HCT116 (cell line): ENCODE results near the gene SLC43A3. TPM values are rescaled to one million over a fixed set of nuclear protein-coding genes. Genes with fewer than 3 reads are reported as not detected.

Experiments
- ATAC-seq: fragments of 200-7000 bp; cut with Tn5 transposase; 2 replicates; pipeline ENCODE4 v1.9.1; 2020; ENCODE audit warnings: mild to moderate bottlenecking, moderate library complexity
- BruUV-seq: library from RNA; stranded (reverse); fragments of 400-500 nt; replicated peaks from 2 replicates; lab custom pipeline; 2021; lab: Mats Ljungman, UMichigan
- CTCF ChIA-PET: fragments of 300-600 bp; sonication (Branson Sonifier 250); formaldehyde crosslinking; loops from one replicate; lab custom pipeline; 2021; ENCODE audit warnings: antibody characterized with exemption; lab: Charles Lee
- POLR2A ChIA-PET: fragments of 300-600, 350-600 bp; sonication (Branson Sonifier 250); formaldehyde crosslinking; loops from one replicate; lab custom pipeline; 2021; ENCODE audit warnings: antibody characterized with exemption; lab: Charles Lee
- RAD21 ChIA-PET, 2 experiments: fragments of 300-600 bp; sonication (Branson Sonifier 250); formaldehyde crosslinking; loops; one replicate each; lab custom pipeline; 2023; ENCODE audit warnings: low total read pairs in 2 of 2; ENCODE audit not compliant: uncharacterized antibody in 2 of 2, unreplicated experiment in 2 of 2, low non-redundant PET in 1 of 2; lab: Charles Lee
- DNase-seq: peaks from one replicate; pipeline ENCODE4 v3.0.0-alpha.2; 2010; ENCODE audit warnings: low read depth, low spot score
- H2AFZ ChIP-seq: fragments of 200-600 bp; shearing (Covaris generic), sonication (generic); 2 replicates; pipeline ENCODE4 v1.6.1; 2017; ENCODE audit warnings: low read depth, mixed run types, mixed read lengths, antibody characterized with exemption, low read length; ENCODE audit not compliant: poor library complexity, severe bottlenecking
- H3K27ac ChIP-seq: 2 replicates; pipeline ENCODE4 v1.5.1; 2012; ENCODE audit warnings: low read depth, low read length
- H3K27me3 ChIP-seq: fragments of 200-600 bp; sonication (generic); 2 replicates; pipeline ENCODE4 v1.6.1; 2016; ENCODE audit warnings: mixed run types, low read length, mixed read lengths; ENCODE audit not compliant: insufficient read depth
- H3K36me3 ChIP-seq, 2 experiments: fragments of 200-500 bp in 1 of 2; fragments of 200-600 bp in 1 of 2; sonication (Bioruptor generic) in 1 of 2; sonication (generic) in 1 of 2; 2 replicates each; pipeline versions ENCODE4 v1.5.1 to v1.6.1; 2014 to 2016; ENCODE audit warnings: low read length in 2 of 2, inconsistent platforms in 1 of 2, mixed read lengths in 1 of 2, mixed run types in 1 of 2; ENCODE audit not compliant: insufficient read depth in 2 of 2, control insufficient read depth in 1 of 2
- H3K4me1 ChIP-seq, 2 experiments: fragments of 200-600 bp in 1 of 2; sonication (generic) in 1 of 2; 2 replicates each; pipeline versions ENCODE4 v1.5.1 to v1.6.1; 2012 to 2017; ENCODE audit warnings: low read length in 2 of 2, inconsistent platforms in 1 of 2, mild to moderate bottlenecking in 1 of 2, mixed read lengths in 1 of 2, mixed run types in 1 of 2, moderate library complexity in 1 of 2; ENCODE audit not compliant: insufficient read depth in 2 of 2, control insufficient read depth in 1 of 2
- H3K4me2 ChIP-seq: fragments of 200-600 bp; sonication (generic); 2 replicates; pipeline ENCODE4 v1.6.1; 2017; ENCODE audit warnings: mixed run types, low read length, mixed read lengths
- H3K4me3 ChIP-seq, 2 experiments: fragments of 200-600 bp in 1 of 2; sonication (generic) in 1 of 2; replicated peaks in 1 of 2; 2 replicates each; pipeline ENCODE4 v1.5.1; 2011 to 2016; ENCODE audit warnings: low read length in 2 of 2, control low read depth in 1 of 2, low read depth in 1 of 2, mild to moderate bottlenecking in 1 of 2, mixed read lengths in 1 of 2, mixed run types in 1 of 2
- H3K79me2 ChIP-seq: fragments of 200-600 bp; sonication (generic); 2 replicates; pipeline ENCODE4 v1.6.1; 2017; ENCODE audit warnings: mild to moderate bottlenecking, mixed run types, low read length, moderate library complexity, mixed read lengths; ENCODE audit not compliant: insufficient read depth
- H3K9ac ChIP-seq: fragments of 200-600 bp; sonication (generic); 2 replicates; pipeline ENCODE4 v1.6.1; 2016; ENCODE audit warnings: low read length, mixed read lengths
- H3K9me2 ChIP-seq: fragments of 200-600 bp; sonication (generic), shearing (Covaris generic); 2 replicates; pipeline ENCODE4 v1.6.1; 2017; ENCODE audit warnings: mixed run types, mild to moderate bottlenecking, moderate library complexity; ENCODE audit not compliant: insufficient read depth
- H3K9me3 ChIP-seq, 2 experiments: fragments of 200-500 bp in 1 of 2; fragments of 200-600 bp in 1 of 2; sonication (Bioruptor generic) in 1 of 2; sonication (generic) in 1 of 2; 2 replicates each; pipeline ENCODE4 v1.6.1; 2014 to 2017; ENCODE audit warnings: low read length in 2 of 2, mixed read lengths in 2 of 2, inconsistent platforms in 1 of 2, low read depth in 1 of 2, mild to moderate bottlenecking in 1 of 2, mixed run types in 1 of 2, moderate library complexity in 1 of 2; ENCODE audit not compliant: control insufficient read depth in 1 of 2, insufficient read depth in 1 of 2
- H4K20me1 ChIP-seq: fragments of 200-600 bp; sonication (generic), shearing (Covaris generic); 2 replicates; pipeline ENCODE4 v1.6.1; 2017; ENCODE audit warnings: mixed run types, mild to moderate bottlenecking, moderate library complexity; ENCODE audit not compliant: insufficient read depth
- ATF3 ChIP-seq: IDR thresholded peaks from 2 replicates; pipeline ENCODE4 v1.6.1; 2012
- CBX3 ChIP-seq: IDR thresholded peaks from 2 replicates; pipeline ENCODE4 v1.6.1; 2012; ENCODE audit warnings: low read depth
- CEBPB ChIP-seq: IDR thresholded peaks from 2 replicates; pipeline ENCODE4 v1.6.1; 2012; ENCODE audit warnings: low read depth
- CTCF ChIP-seq, 3 experiments: fragments of 200-600 bp in 1 of 3; sonication (generic) in 1 of 3; IDR thresholded peaks in 2 of 3; conservative IDR thresholded peaks in 1 of 3; 2 replicates each; pipeline ENCODE4 v1.5.1; 2012 to 2017; ENCODE audit warnings: low read depth in 2 of 3, low read length in 2 of 3, antibody characterized with exemption in 1 of 3, borderline replicate concordance in 1 of 3, control low read depth in 1 of 3, mild to moderate bottlenecking in 1 of 3, mixed read lengths in 1 of 3, mixed run types in 1 of 3, moderate library complexity in 1 of 3; ENCODE audit not compliant: insufficient read depth in 1 of 3
- EGR1 ChIP-seq: IDR thresholded peaks from 2 replicates; pipeline ENCODE4 v1.6.1; 2012; ENCODE audit warnings: low read depth
- EZH2 ChIP-seq: fragments of 200-600 bp; sonication (generic); IDR thresholded peaks from 2 replicates; pipeline ENCODE4 v1.6.1; 2017; ENCODE audit warnings: antibody characterized with exemption, mixed run types
- FOSL1 ChIP-seq: IDR thresholded peaks from 2 replicates; pipeline ENCODE4 v1.6.1; 2012; ENCODE audit warnings: low read depth
- JUND ChIP-seq: IDR thresholded peaks from 2 replicates; pipeline ENCODE4 v1.6.1; 2012
- POLR2A ChIP-seq: IDR thresholded peaks from 2 replicates; pipeline ENCODE4 v1.7.0; 2011; ENCODE audit warnings: borderline replicate concordance; ENCODE audit not compliant: insufficient read depth, insufficient read length; ENCODE audit errors: extremely low read depth
- POLR2AphosphoS5 ChIP-seq: IDR thresholded peaks from 2 replicates; pipeline ENCODE4 v1.6.1; 2011; ENCODE audit warnings: mild to moderate bottlenecking, low read depth, low read length, moderate library complexity
- RAD21 ChIP-seq: IDR thresholded peaks from 2 replicates; pipeline ENCODE4 v1.6.1; 2012; ENCODE audit warnings: low read depth, mild to moderate bottlenecking
- REST ChIP-seq: IDR thresholded peaks from 2 replicates; pipeline ENCODE4 v1.6.1; 2012; ENCODE audit warnings: low read depth
- SIN3A ChIP-seq: IDR thresholded peaks from 2 replicates; pipeline ENCODE4 v1.6.1; 2012; ENCODE audit warnings: low read depth
- SP1 ChIP-seq: IDR thresholded peaks from 2 replicates; pipeline ENCODE4 v1.6.1; 2012; ENCODE audit warnings: low read depth
- SRF ChIP-seq: IDR thresholded peaks from 2 replicates; pipeline ENCODE4 v1.6.1; 2012; ENCODE audit warnings: low read depth
- TCF7L2 ChIP-seq: IDR thresholded peaks from 2 replicates; pipeline ENCODE4 v1.7.0; 2011; ENCODE audit warnings: borderline replicate concordance, inconsistent platforms; ENCODE audit not compliant: insufficient read depth, insufficient read length; ENCODE audit errors: extremely low read depth
- YY1 ChIP-seq: IDR thresholded peaks from 2 replicates; pipeline ENCODE4 v1.6.1; 2011; ENCODE audit warnings: low read length, low read depth, moderate library complexity, mild to moderate bottlenecking; ENCODE audit not compliant: insufficient replicate concordance; ENCODE audit errors: extremely low read depth
- ZBTB33 ChIP-seq: IDR thresholded peaks from 2 replicates; pipeline ENCODE4 v1.6.1; 2011; ENCODE audit warnings: mild to moderate bottlenecking, low read length, moderate library complexity; ENCODE audit not compliant: insufficient replicate concordance; ENCODE audit errors: extremely low read depth
- ZNF274 ChIP-seq: fragments of 200-500 bp; sonication (Bioruptor generic); IDR thresholded peaks from 2 replicates; pipeline ENCODE4 v1.6.1; 2014; ENCODE audit warnings: mild to moderate bottlenecking, low read depth, low read length, inconsistent platforms
- intact Hi-C: fragments of 100-400 bp; cut with micrococcal nuclease; formaldehyde crosslinking; loops from 2 replicates; pipeline ENCODE4 v1.10.0; 2022
- total RNA-seq: library from RNA; stranded (reverse); gene quantifications from one replicate; pipeline ENCODE4 v1.2.1, GENCODE V29; 2021; ENCODE audit not compliant: unreplicated experiment

The SLC43A3 gene
- total RNA-seq, 1 experiment from 2014 or later, result 36.9 TPM

- no peaks in the 10 kb centered on the region; the same call in 1 of the 2 replicates for H3K27me3 ChIP-seq
- RAD21 ChIA-PET, result no interaction called here
- H3K9me2 ChIP-seq, result no peaks in the 10 kb centered on the region
- H3K9ac ChIP-seq, result no peak overlapping the region
- BruUV-seq, result no TSS peak
- no peaks in the 10 kb centered on the region for H4K20me1 ChIP-seq
- CTCF ChIA-PET, result no interaction called here
- H3K4me1 ChIP-seq, result peaks cover 0 to 4% of the 10 kb centered on the region in 2 experiments; a peak in 1 of 4 replicates
- POLR2A ChIA-PET, result no interaction called here
- H3K27ac ChIP-seq, result no peak overlapping the region
- H3K79me2 ChIP-seq, result no peaks in the 10 kb centered on the region
- TF ChIP-seq ZNF274, result no peak
- no peak for TF ChIP-seq RAD21
- TF ChIP-seq ZBTB33, result no peak
- no peak for TF ChIP-seq ATF3
- no peak for TF ChIP-seq POLR2A
- TF ChIP-seq SIN3A, result no peak
- TF ChIP-seq YY1, result no peak
- no peak for TF ChIP-seq CTCF (IDR thresholded peaks at IDR 0.05 in 2 of 3, conservative IDR thresholded peaks at IDR 0.05 in 1 of 3; ENCODE audit: borderline replicate concordance in 1 of 3, insufficient read depth in 1 of 3, low read depth in 2 of 3, low read length in 2 of 3)
- no peak for TF ChIP-seq SRF
- TF ChIP-seq TCF7L2, result no peak
- TF ChIP-seq EZH2, result no peak
- TF ChIP-seq EGR1, result no peak
- no peak for TF ChIP-seq JUND
- no peak for TF ChIP-seq SP1
- TF ChIP-seq CEBPB, result no peak
- TF ChIP-seq REST, result no peak
- no peak for TF ChIP-seq CBX3
- no peak for TF ChIP-seq POLR2AphosphoS5
- no peak for TF ChIP-seq FOSL1
- H3K4me2 ChIP-seq, result no peak overlapping the region
- no peak overlapping the region for H3K4me3 ChIP-seq
- intact Hi-C loops, result no loop called here
- peaks cover 0 to 4% of the 10 kb centered on the region in 2 experiments; a peak in 1 of 4 replicates for H3K36me3 ChIP-seq
- DNase-seq (no peak), ATAC-seq (no peak)
- no peaks in the 10 kb centered on the region for H3K9me3 ChIP-seq
- H2AFZ ChIP-seq, result no peak overlapping the region
Measured at GRCh38 chr11:57418131-57418530, 8.8 kb downstream of the SLC43A3 start.
